Panc1 (cell line): ENCODE data around the gene HSD17B1. TPM values are rescaled to one million over a fixed set of nuclear protein-coding genes. Genes with fewer than 3 reads are reported as not detected.

ENCODE experiments used
- ATAC-seq: fragments of 200-7000 bp; cut with Tn5 transposase; 2 replicates; pipeline ENCODE4 v1.9.1; 2020; ENCODE audit warnings: mild to moderate bottlenecking, moderate library complexity
- BruUV-seq: library from RNA; stranded (reverse); fragments of 400-500 nt; replicated peaks from 2 replicates; lab custom pipeline; 2021; lab: Mats Ljungman, UMichigan
- CTCF ChIA-PET: fragments of 300-600 bp; sonication (Branson Sonifier 250); formaldehyde crosslinking; loops from one replicate; lab custom pipeline; 2022; ENCODE audit warnings: antibody characterized with exemption; lab: Charles Lee
- POLR2A ChIA-PET: fragments of 300-600 bp; sonication (Branson Sonifier 250); formaldehyde crosslinking; loops from one replicate; lab custom pipeline; 2022; ENCODE audit warnings: antibody characterized with exemption; lab: Charles Lee
- DNase-seq: peaks from one replicate; pipeline ENCODE4 v3.0.0-alpha.2; 2010; ENCODE audit warnings: low read depth, low spot score
- H3K27ac ChIP-seq: 2 replicates; pipeline ENCODE4 v1.5.1; 2011; ENCODE audit warnings: mild to moderate bottlenecking, low read length, inconsistent platforms
- H3K27me3 ChIP-seq: fragments of 200-500 bp; sonication (Bioruptor generic); 2 replicates; pipeline ENCODE4 v1.6.0; 2014; ENCODE audit warnings: low read length, inconsistent platforms; ENCODE audit not compliant: control insufficient read depth, insufficient read depth
- H3K36me3 ChIP-seq: fragments of 200-500 bp; sonication (Bioruptor generic); 2 replicates; pipeline ENCODE4 v1.5.1; 2014; ENCODE audit warnings: inconsistent platforms, mild to moderate bottlenecking, low read length, moderate library complexity; ENCODE audit not compliant: control insufficient read depth, insufficient read depth
- H3K4me1 ChIP-seq: 2 replicates; pipeline ENCODE4 v1.5.1; 2011; ENCODE audit warnings: inconsistent platforms, mild to moderate bottlenecking, low read length, moderate library complexity; ENCODE audit not compliant: control insufficient read depth, insufficient read depth
- H3K4me3 ChIP-seq, 2 experiments: 2 replicates each; pipeline ENCODE4 v1.5.1; 2011 to 2012; ENCODE audit warnings: low read depth in 2 of 2, low read length in 2 of 2, mild to moderate bottlenecking in 2 of 2, inconsistent platforms in 1 of 2, moderate library complexity in 1 of 2
- H3K9me3 ChIP-seq: fragments of 200-500 bp; sonication (Bioruptor generic); 2 replicates; pipeline ENCODE4 v1.5.1; 2014; ENCODE audit warnings: low read depth, mild to moderate bottlenecking, inconsistent platforms, low read length, moderate library complexity; ENCODE audit not compliant: control insufficient read depth, insufficient read depth
- CTCF ChIP-seq: fragments of 450-650 bp; IDR thresholded peaks from 2 replicates; pipeline ENCODE4 v1.5.1; 2017; ENCODE audit warnings: mild to moderate bottlenecking
- POLR2AphosphoS5 ChIP-seq: IDR thresholded peaks from 2 replicates; pipeline ENCODE4 v1.6.1; 2012; ENCODE audit warnings: mild to moderate bottlenecking, low read depth, low read length, moderate library complexity
- SIN3A ChIP-seq: IDR thresholded peaks from 2 replicates; pipeline ENCODE4 v1.6.1; 2012; ENCODE audit warnings: low read depth, mild to moderate bottlenecking, low read length, moderate library complexity, borderline replicate concordance; ENCODE audit not compliant: insufficient read depth
- TCF7L2 ChIP-seq: IDR thresholded peaks from 2 replicates; pipeline ENCODE4 v1.6.1; 2011; ENCODE audit warnings: mild to moderate bottlenecking, low read depth, low read length, inconsistent platforms
- in situ Hi-C: cut with HindIII; loops from 2 replicates; pipeline ENCODE4 v1.10.0; 2016; ENCODE audit warnings: low sequenced_read_pairs, low pct_unique_long_range_greater_than_20kb
- intact Hi-C: fragments of 100-400 bp; cut with micrococcal nuclease; formaldehyde crosslinking; loops from one replicate; pipeline ENCODE4 v1.10.0; 2022; ENCODE audit not compliant: unreplicated experiment
- total RNA-seq: library from RNA; stranded (reverse); gene quantifications from one replicate; pipeline ENCODE4 v1.2.1, GENCODE V29; 2021; ENCODE audit not compliant: unreplicated experiment
- TF ChIP-seq, protein P1 (sequence below), 2 experiments: IDR thresholded peaks; 2 replicates each; pipeline ENCODE4 v1.6.1; 2011 to 2012; ENCODE audit warnings: low read depth in 2 of 2, control low read depth in 1 of 2, low read length in 1 of 2, mild to moderate bottlenecking in 1 of 2, moderate library complexity in 1 of 2; ENCODE audit not compliant: insufficient read depth in 1 of 2

Gene HSD17B1
- total RNA-seq, 1 experiment from 2014 or later: 5.4 TPM

DNA sequence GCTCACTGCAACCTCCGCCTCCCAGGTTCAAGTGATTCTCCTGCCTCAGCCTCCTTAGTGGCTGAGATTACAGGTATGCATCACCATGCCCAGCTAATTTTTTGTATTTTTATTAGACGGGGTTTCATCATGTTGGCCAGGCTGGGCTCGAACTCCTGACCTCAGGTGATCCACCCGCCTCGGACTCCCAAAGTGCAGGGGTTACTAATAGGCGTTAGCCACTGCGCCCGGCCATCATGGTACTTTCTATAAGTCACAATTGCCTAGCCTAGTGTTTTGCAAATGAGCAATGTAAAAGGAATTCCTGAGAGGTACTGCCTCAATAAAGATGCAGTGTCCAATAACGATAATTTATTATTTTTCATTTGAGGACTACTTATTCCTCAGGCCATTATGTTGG, 38.7 kb downstream of the HSD17B1 start:
- H3K36me3 ChIP-seq: no peaks in the 10 kb centered on the region; the same call in 1 of the 2 replicates
- H3K4me3 ChIP-seq: no peak overlapping the region
- H3K27me3 ChIP-seq: no peaks in the 10 kb centered on the region
- DNase-seq: no peak
- TF ChIP-seq CTCF (no peak), POLR2AphosphoS5 (no peak), TCF7L2 (no peak), SIN3A (no peak)
- TF ChIP-seq, protein P1, sequence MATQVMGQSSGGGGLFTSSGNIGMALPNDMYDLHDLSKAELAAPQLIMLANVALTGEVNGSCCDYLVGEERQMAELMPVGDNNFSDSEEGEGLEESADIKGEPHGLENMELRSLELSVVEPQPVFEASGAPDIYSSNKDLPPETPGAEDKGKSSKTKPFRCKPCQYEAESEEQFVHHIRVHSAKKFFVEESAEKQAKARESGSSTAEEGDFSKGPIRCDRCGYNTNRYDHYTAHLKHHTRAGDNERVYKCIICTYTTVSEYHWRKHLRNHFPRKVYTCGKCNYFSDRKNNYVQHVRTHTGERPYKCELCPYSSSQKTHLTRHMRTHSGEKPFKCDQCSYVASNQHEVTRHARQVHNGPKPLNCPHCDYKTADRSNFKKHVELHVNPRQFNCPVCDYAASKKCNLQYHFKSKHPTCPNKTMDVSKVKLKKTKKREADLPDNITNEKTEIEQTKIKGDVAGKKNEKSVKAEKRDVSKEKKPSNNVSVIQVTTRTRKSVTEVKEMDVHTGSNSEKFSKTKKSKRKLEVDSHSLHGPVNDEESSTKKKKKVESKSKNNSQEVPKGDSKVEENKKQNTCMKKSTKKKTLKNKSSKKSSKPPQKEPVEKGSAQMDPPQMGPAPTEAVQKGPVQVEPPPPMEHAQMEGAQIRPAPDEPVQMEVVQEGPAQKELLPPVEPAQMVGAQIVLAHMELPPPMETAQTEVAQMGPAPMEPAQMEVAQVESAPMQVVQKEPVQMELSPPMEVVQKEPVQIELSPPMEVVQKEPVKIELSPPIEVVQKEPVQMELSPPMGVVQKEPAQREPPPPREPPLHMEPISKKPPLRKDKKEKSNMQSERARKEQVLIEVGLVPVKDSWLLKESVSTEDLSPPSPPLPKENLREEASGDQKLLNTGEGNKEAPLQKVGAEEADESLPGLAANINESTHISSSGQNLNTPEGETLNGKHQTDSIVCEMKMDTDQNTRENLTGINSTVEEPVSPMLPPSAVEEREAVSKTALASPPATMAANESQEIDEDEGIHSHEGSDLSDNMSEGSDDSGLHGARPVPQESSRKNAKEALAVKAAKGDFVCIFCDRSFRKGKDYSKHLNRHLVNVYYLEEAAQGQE (IDR thresholded peaks at IDR 0.05; ENCODE audit: insufficient read depth in 1 of 2, low read depth in 2 of 2, low read length in 1 of 2): no peak
- CTCF ChIA-PET: no interaction called here
- no peaks in the 10 kb centered on the region for H3K4me1 ChIP-seq
- ATAC-seq: no peak
- H3K27ac ChIP-seq: no peak overlapping the region
- no peaks in the 10 kb centered on the region for H3K9me3 ChIP-seq
- in situ Hi-C loops (no loop called here), intact Hi-C loops (no loop called here)
- POLR2A ChIA-PET: interaction anchor here (0.6 kb wide), 1 partner anchor 81 kb away, joined by 4 read pairs; no protein-coding TSS in a partner anchor
- BruUV-seq: no TSS peak

DNA sequence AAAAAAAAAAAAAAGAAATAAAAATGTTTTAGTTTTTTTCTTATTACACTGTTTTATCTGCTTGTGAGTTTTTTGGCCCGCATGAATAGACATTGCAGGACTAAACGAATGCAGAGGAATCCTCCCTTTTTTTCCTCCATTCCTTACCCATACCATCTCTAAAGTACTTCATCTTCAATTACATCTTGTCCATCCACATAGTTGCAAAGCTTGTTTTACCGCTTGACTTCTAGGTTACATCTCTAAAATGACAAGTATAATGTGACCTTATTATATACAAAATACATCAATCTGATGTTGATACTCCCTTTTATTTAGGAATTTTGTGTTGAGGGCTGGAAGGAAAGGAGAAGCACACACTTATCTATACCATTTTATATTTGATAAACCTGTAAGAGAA, 43.7 kb downstream of the HSD17B1 start:
- CTCF ChIA-PET: no interaction called here
- no peak for DNase-seq
- intact Hi-C loops (no loop called here), in situ Hi-C loops (no loop called here)
- no peak for ATAC-seq
- TF ChIP-seq TCF7L2 (no peak), SIN3A (no peak), CTCF (no peak), POLR2AphosphoS5 (no peak)
- TF ChIP-seq, protein P1 (IDR thresholded peaks at IDR 0.05; ENCODE audit: insufficient read depth in 1 of 2, low read depth in 2 of 2, low read length in 1 of 2): no peak
- no TSS peak for BruUV-seq
- Histone ChIP-seq H3K9me3 (no peaks in the 10 kb centered on the region), H3K36me3 (no peaks in the 10 kb centered on the region), H3K27ac (no peak overlapping the region), H3K4me3 (no peak overlapping the region), H3K4me1 (no peaks in the 10 kb centered on the region), H3K27me3 (no peaks in the 10 kb centered on the region)
- POLR2A ChIA-PET: no interaction called here
